Liver (tissue), 9 donors: ENCODE measurements around the gene DLK1. TPM values are rescaled to one million over a fixed set of nuclear protein-coding genes. Genes with fewer than 3 reads are reported as not detected.

Experiments
- DNase-seq: peaks from one replicate; pipeline ENCODE4 v3.0.0-alpha.2; 2017; ENCODE audit warnings: low spot score
- H3K27ac ChIP-seq, 2 donors: one replicate each; pipeline ENCODE4 v1.7.0; 2013; ENCODE audit warnings: inconsistent platforms in 2 of 2, low read length in 2 of 2, control low read depth in 1 of 2, low read depth in 1 of 2, mild to moderate bottlenecking in 1 of 2
- H3K27me3 ChIP-seq, 4 donors: one replicate each; pipeline versions ENCODE4 v1.6.1 to v1.7.0; 2013; ENCODE audit warnings: low read length in 3 of 4, inconsistent platforms in 1 of 4, mild to moderate bottlenecking in 1 of 4, moderate library complexity in 1 of 4; ENCODE audit not compliant: control insufficient read depth in 4 of 4, insufficient read depth in 4 of 4
- H3K36me3 ChIP-seq, 4 donors: one replicate each; pipeline versions ENCODE4 v1.6.1 to v1.7.0; 2013; ENCODE audit warnings: low read length in 3 of 4, mild to moderate bottlenecking in 3 of 4, low read depth in 1 of 4, moderate library complexity in 1 of 4; ENCODE audit not compliant: control insufficient read depth in 4 of 4, insufficient read depth in 3 of 4
- H3K4me1 ChIP-seq, 4 donors: one replicate each; pipeline versions ENCODE4 v1.6.1 to v1.7.0; 2013; ENCODE audit warnings: low read length in 3 of 4, mild to moderate bottlenecking in 3 of 4, moderate library complexity in 1 of 4; ENCODE audit not compliant: control insufficient read depth in 4 of 4, insufficient read depth in 4 of 4
- H3K4me3 ChIP-seq, 3 donors: one replicate each; pipeline versions ENCODE4 v1.6.1 to v1.7.0; 2013; ENCODE audit warnings: low read length in 3 of 3, control low read depth in 1 of 3, low read depth in 1 of 3, mild to moderate bottlenecking in 1 of 3
- H3K9ac ChIP-seq, 2 donors: one replicate each; pipeline ENCODE4 v1.7.0; 2013; ENCODE audit warnings: low read length in 2 of 2, mild to moderate bottlenecking in 2 of 2, moderate library complexity in 2 of 2, control low read depth in 1 of 2, low read depth in 1 of 2
- H3K9me3 ChIP-seq, 4 donors: one replicate each; pipeline versions ENCODE4 v1.6.1 to v1.7.0; 2013; ENCODE audit warnings: low read length in 3 of 4; ENCODE audit not compliant: control insufficient read depth in 4 of 4
- ATF3 ChIP-seq: IDR thresholded peaks from 2 replicates; pipeline ENCODE4 v1.6.1; 2016; ENCODE audit warnings: antibody characterized with exemption
- CTCF ChIP-seq: fragments of 150-350 bp; IDR thresholded peaks from 2 replicates; pipeline ENCODE4 v1.5.1; 2017; ENCODE audit warnings: improper control_type of control experiment, low read depth, low read length; ENCODE audit not compliant: missing input control
- EGR1 ChIP-seq, 2 donors: IDR thresholded peaks; 2 replicates each; pipeline ENCODE4 v1.6.1; 2016 to 2018; ENCODE audit warnings: antibody characterized with exemption in 2 of 2, low read depth in 2 of 2
- FOXA1 ChIP-seq: IDR thresholded peaks from 2 replicates; pipeline ENCODE4 v1.6.1; 2016; ENCODE audit warnings: antibody characterized with exemption
- FOXA2 ChIP-seq: IDR thresholded peaks from 2 replicates; pipeline ENCODE4 v1.6.1; 2016; ENCODE audit warnings: antibody characterized with exemption
- GABPA ChIP-seq, 2 donors: IDR thresholded peaks in 1 of 2; conservative IDR thresholded peaks in 1 of 2; 2 replicates each; pipeline ENCODE4 v1.6.1; 2016; ENCODE audit warnings: antibody characterized with exemption in 2 of 2, mild to moderate bottlenecking in 1 of 2, moderate library complexity in 1 of 2
- HNF4G ChIP-seq: IDR thresholded peaks from 2 replicates; pipeline ENCODE4 v1.6.1; 2016; ENCODE audit warnings: antibody characterized with exemption
- JUND ChIP-seq, 2 donors: IDR thresholded peaks; 2 replicates each; pipeline ENCODE4 v1.6.1; 2016; ENCODE audit warnings: antibody characterized with exemption in 2 of 2
- MAX ChIP-seq: IDR thresholded peaks from 2 replicates; pipeline ENCODE4 v1.6.1; 2016; ENCODE audit warnings: antibody characterized with exemption
- NR2F2 ChIP-seq: IDR thresholded peaks from 2 replicates; pipeline ENCODE4 v1.6.1; 2016; ENCODE audit warnings: antibody characterized with exemption
- RAD21 ChIP-seq, 2 donors: IDR thresholded peaks; 2 replicates each; pipeline ENCODE4 v1.6.1; 2016; ENCODE audit warnings: antibody characterized with exemption in 2 of 2, mild to moderate bottlenecking in 2 of 2
- REST ChIP-seq: IDR thresholded peaks from 2 replicates; pipeline ENCODE4 v1.6.1; 2016; ENCODE audit warnings: antibody characterized with exemption, mild to moderate bottlenecking
- SP1 ChIP-seq: IDR thresholded peaks from 2 replicates; pipeline ENCODE4 v1.6.1; 2018; ENCODE audit warnings: antibody characterized with exemption, mild to moderate bottlenecking
- TAF1 ChIP-seq: conservative IDR thresholded peaks from 2 replicates; pipeline ENCODE4 v1.6.1; 2016; ENCODE audit warnings: antibody characterized with exemption, mild to moderate bottlenecking
- YY1 ChIP-seq: IDR thresholded peaks from 2 replicates; pipeline ENCODE4 v1.6.1; 2016; ENCODE audit warnings: antibody characterized with exemption, mild to moderate bottlenecking
- ZBTB33 ChIP-seq: IDR thresholded peaks from 2 replicates; pipeline ENCODE4 v1.6.1; 2016; ENCODE audit warnings: antibody characterized with exemption
- WGBS: extraction: QIAGEN DNeasy Blood & Tissue Kit; methylation state at CpG from one replicate; pipeline ENCODE4 v1.1.7; 2013; 5-methylcytosine and 5-hydroxymethylcytosine counted together
- polyA plus RNA-seq, 2 donors: library from polyadenylated mRNA; stranded (reverse) in 1 of 2; unstranded in 1 of 2; fragments of 200-250 nt in 1 of 2; fragments of >200 nt in 1 of 2; fragmentation: Nextera tagmentation in 1 of 2; extraction: Ambion mirVana in 1 of 2; gene quantifications; one replicate each; pipeline versions ENCODE4 v1.2.1 to v1.2.3, GENCODE V29; 2013 to 2015
- total RNA-seq, 2 donors: library from RNA; depleted of rRNA; stranded (reverse); fragments of >200 nt; gene quantifications; one replicate each; pipeline ENCODE4 v1.2.3, GENCODE V29; 2014
- donor health status: healthy.
- donor health status: healthy.
- donor health status: healthy.
- donor health status: healthy.
- donor health status: healthy.

Gene DLK1
- total and polyA plus RNA-seq, 4 donors, result 0.42 to 331 (median 1.8) TPM; not detected in 1

GRCh38 chr14:100730581-100730980 is 3.9 kb downstream of the DLK1 start:
- TF ChIP-seq NR2F2, result no peak
- no peak for TF ChIP-seq RAD21 (IDR thresholded peaks at IDR 0.05)
- TF ChIP-seq HNF4G, result no peak
- TF ChIP-seq REST, result no peak
- no peak for TF ChIP-seq ATF3
- no peak for TF ChIP-seq TAF1
- TF ChIP-seq EGR1 (IDR thresholded peaks at IDR 0.05; ENCODE audit: low read depth in 2 of 2), result no peak
- no peak for TF ChIP-seq JUND (IDR thresholded peaks at IDR 0.05)
- TF ChIP-seq SP1, result no peak
- TF ChIP-seq GABPA (IDR thresholded peaks at IDR 0.05 in 1 of 2, conservative IDR thresholded peaks at IDR 0.05 in 1 of 2), result no peak
- TF ChIP-seq ZBTB33, result no peak
- TF ChIP-seq YY1, result no peak
- TF ChIP-seq MAX, result no peak
- no peak for TF ChIP-seq FOXA1
- no peak for TF ChIP-seq CTCF
- no peak for TF ChIP-seq FOXA2
- Histone ChIP-seq H3K27ac (no peak overlapping the region), H3K27me3 (peaks cover 0 to 9% (median 4%) of the 10 kb centered on the region in 4 donors), H3K36me3 (no peaks in the 10 kb centered on the region), H3K4me1 (no peaks in the 10 kb centered on the region), H3K9me3 (no peaks in the 10 kb centered on the region), H3K4me3 (no peak overlapping the region), H3K9ac (no peak overlapping the region)
- WGBS, result 62% methylated on average over 15 of the region's 15 CpGs
- DNase-seq, result no peak
